A673 (cell line): Measurements from ENCODE around the gene C4A. TPM values are rescaled to one million over a fixed set of nuclear protein-coding genes. Genes with fewer than 3 reads are reported as not detected.
"Not testable (repeated sequence)": the region's sequence is repeated elsewhere in the genome, so short reads cannot be mapped to it uniquely, and the experiment has no call there.

Experiments
- BruUV-seq: library from RNA; stranded (reverse); fragments of 400-500 nt; replicated peaks from 2 replicates; lab custom pipeline; 2021; lab: Mats Ljungman, UMichigan
- CTCF ChIA-PET: fragments of 300-600 bp; sonication (Branson Sonifier 250); formaldehyde crosslinking; loops from one replicate; lab custom pipeline; 2022; ENCODE audit warnings: antibody characterized with exemption; lab: Charles Lee
- POLR2A ChIA-PET: fragments of 300-600 bp; sonication (Branson Sonifier 250); formaldehyde crosslinking; loops from one replicate; lab custom pipeline; 2022; ENCODE audit warnings: antibody characterized with exemption; ENCODE audit not compliant: low non-redundant PET; lab: Charles Lee
- DNase-seq: peaks from one replicate; pipeline ENCODE4 v3.0.0-alpha.2; 2015; ENCODE audit warnings: low spot score
- H3K27ac ChIP-seq: fragments of 200-600 bp; sonication (generic); 2 replicates; pipeline ENCODE4 v1.5.1; 2016; ENCODE audit warnings: mixed run types, low read depth, mild to moderate bottlenecking, mixed read lengths, antibody characterized with exemption, low read length; ENCODE audit not compliant: poor library complexity, severe bottlenecking
- H3K27me3 ChIP-seq: fragments of 200-600 bp; sonication (generic); replicated peaks from 2 replicates; pipeline ENCODE4 v1.6.1; 2017; ENCODE audit warnings: mixed run types, low read depth, mild to moderate bottlenecking, mixed read lengths, antibody characterized with exemption, low read length; ENCODE audit not compliant: insufficient read depth, poor library complexity
- H3K36me3 ChIP-seq: fragments of 200-600 bp; sonication (generic); 2 replicates; pipeline ENCODE4 v1.6.1; 2016; ENCODE audit warnings: mixed run types, mild to moderate bottlenecking, mixed read lengths, antibody characterized with exemption, low read length; ENCODE audit not compliant: insufficient read depth, poor library complexity, severe bottlenecking
- H3K4me1 ChIP-seq: fragments of 200-600 bp; sonication (generic); 2 replicates; pipeline ENCODE4 v1.6.1; 2017; ENCODE audit warnings: mixed run types, mild to moderate bottlenecking, mixed read lengths, antibody characterized with exemption, low read length; ENCODE audit not compliant: insufficient read depth, poor library complexity, severe bottlenecking
- H3K4me3 ChIP-seq: fragments of 200-600 bp; sonication (generic); 2 replicates; pipeline ENCODE4 v1.5.1; 2016; ENCODE audit warnings: low read depth, mixed run types, mild to moderate bottlenecking, mixed read lengths, low read length; ENCODE audit not compliant: poor library complexity, severe bottlenecking
- H3K9me3 ChIP-seq: fragments of 200-600 bp; sonication (generic); 2 replicates; pipeline ENCODE4 v1.6.1; 2016; ENCODE audit warnings: mixed run types, low read depth, mild to moderate bottlenecking, mixed read lengths, antibody characterized with exemption, low read length; ENCODE audit not compliant: poor library complexity, severe bottlenecking
- intact Hi-C: fragments of 100-400 bp; cut with micrococcal nuclease; formaldehyde crosslinking; loops from one replicate; pipeline ENCODE4 v1.10.0; 2022; ENCODE audit not compliant: unreplicated experiment
- total RNA-seq: library from RNA; stranded (reverse); gene quantifications from 2 replicates; pipeline ENCODE4 v1.2.3, GENCODE V29; 2021

C4A gene
- total RNA-seq, 1 experiment from 2014 or later = 4.6 TPM

DNA sequence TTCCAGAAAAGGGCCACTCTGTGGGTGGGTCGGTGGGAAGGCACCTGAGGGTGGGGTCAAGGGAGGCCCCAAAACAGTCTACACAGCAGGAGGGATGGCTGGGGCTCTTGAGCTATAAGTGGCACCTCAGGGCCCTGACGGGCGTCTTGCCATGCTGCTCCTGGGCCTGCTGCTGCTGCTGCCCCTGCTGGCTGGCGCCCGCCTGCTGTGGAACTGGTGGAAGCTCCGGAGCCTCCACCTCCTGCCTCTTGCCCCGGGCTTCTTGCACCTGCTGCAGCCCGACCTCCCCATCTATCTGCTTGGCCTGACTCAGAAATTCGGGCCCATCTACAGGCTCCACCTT lies 23.7 kb downstream of the C4A start:
- H3K27ac ChIP-seq, H3K4me3 ChIP-seq, H3K36me3 ChIP-seq, H3K9me3 ChIP-seq, CTCF ChIA-PET, POLR2A ChIA-PET, BruUV-seq, intact Hi-C loops, H3K4me1 ChIP-seq, DNase-seq, H3K27me3 ChIP-seq: not testable (repeated sequence)

DNA sequence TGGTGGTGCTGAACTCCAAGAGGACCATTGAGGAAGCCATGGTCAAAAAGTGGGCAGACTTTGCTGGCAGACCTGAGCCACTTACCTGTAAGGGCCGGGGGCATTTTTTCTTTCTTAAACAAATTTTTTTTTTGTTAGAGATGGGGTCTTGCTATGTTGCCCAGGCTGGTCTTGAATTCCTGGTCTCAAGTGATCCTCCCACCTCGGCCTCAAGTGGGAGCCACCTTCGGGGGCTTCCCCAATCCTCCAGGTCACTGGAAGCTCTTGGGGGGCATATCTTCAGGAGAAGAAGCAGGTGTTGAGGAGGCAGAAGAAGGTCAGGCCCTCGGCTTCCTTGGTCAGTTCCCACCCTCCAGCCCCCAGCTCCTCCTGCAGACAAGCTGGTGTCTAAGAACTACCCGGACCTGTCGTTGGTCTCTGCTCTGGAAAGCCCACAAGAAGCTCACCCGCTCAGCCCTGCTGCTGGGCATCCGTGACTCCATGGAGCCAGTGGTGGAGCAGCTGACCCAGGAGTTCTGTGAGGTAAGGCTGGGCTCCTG lies 24.2 kb downstream of the C4A start:
- H3K4me3 ChIP-seq, H3K36me3 ChIP-seq, H3K4me1 ChIP-seq, H3K27me3 ChIP-seq, POLR2A ChIA-PET, BruUV-seq, DNase-seq, CTCF ChIA-PET, H3K27ac ChIP-seq, intact Hi-C loops, H3K9me3 ChIP-seq: not testable (repeated sequence)

DNA sequence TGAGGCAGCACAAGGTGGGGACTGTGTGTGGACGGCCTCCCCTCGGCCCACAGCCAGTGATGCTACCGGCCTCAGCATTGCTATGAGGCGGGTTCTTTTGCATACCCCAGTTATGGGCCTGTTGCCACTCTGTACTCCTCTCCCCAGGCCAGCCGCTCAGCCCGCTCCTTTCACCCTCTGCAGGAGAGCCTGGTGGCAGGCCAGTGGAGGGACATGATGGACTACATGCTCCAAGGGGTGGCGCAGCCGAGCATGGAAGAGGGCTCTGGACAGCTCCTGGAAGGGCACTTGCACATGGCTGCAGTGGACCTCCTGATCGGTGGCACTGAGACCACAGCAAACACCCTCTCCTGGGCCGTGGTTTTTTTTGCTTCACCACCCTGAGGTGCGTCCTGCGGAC lies 25.2 kb downstream of the C4A start:
- H3K27me3 ChIP-seq, H3K9me3 ChIP-seq, BruUV-seq, intact Hi-C loops, CTCF ChIA-PET, H3K27ac ChIP-seq, DNase-seq, H3K36me3 ChIP-seq, POLR2A ChIA-PET, H3K4me1 ChIP-seq, H3K4me3 ChIP-seq: not testable (repeated sequence)

DNA sequence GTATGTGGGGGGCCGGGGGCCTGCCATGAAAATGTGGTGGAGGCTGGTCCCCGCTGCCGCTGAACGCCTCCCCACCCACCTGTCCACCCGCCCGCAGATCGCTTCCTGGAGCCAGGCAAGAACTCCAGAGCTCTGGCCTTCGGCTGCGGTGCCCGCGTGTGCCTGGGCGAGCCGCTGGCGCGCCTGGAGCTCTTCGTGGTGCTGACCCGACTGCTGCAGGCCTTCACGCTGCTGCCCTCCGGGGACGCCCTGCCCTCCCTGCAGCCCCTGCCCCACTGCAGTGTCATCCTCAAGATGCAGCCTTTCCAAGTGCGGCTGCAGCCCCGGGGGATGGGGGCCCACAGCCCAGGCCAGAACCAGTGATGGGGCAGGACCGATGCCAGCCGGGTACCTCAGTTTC lies 26.2 kb downstream of the C4A start:
- H3K4me1 ChIP-seq, H3K36me3 ChIP-seq, H3K9me3 ChIP-seq, BruUV-seq, POLR2A ChIA-PET, DNase-seq, H3K27ac ChIP-seq, H3K4me3 ChIP-seq, CTCF ChIA-PET, H3K27me3 ChIP-seq, intact Hi-C loops: not testable (repeated sequence)

DNA sequence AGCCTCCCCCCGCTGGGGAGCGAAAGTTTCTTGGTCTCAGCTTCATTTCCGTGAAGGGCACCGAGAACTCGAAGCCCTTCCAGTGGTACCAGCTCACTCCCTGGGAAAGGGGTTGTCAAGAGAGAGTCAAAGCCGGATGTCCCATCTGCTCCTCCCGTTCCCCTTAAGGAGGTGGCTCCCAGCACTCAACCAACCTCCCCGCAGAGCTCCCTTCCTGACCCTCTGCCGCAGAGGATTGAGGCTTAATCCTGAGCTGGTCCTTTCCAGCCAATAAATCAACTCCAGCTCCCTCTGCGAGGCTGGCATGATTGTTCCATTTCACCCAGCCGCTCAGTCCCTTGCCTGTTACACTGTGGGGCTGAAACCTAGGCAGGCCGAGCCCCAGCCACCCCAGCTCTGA lies 26.8 kb downstream of the C4A start:
- POLR2A ChIA-PET, BruUV-seq: not testable (repeated sequence)

DNA sequence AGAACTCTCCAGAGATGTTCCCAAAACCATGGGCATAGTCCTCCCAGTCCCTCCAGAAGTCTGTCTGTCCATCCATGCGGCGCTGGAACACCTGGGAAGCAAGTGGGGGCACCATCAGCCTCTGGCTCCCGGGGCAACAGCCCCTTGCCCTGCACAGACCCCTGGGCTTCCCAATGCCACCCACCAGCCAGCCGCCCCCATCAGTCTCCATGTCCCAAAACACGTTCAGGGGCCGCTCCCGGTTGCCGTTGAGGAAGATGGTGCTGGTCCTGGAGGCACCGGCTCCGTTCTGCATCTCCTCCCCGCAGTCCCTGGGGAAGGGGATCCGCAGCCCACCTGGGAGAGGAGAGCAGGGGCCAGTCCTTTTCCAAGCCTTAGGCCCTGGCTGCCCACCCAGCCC lies 27.7 kb downstream of the C4A start:
- CTCF ChIA-PET, H3K27ac ChIP-seq, BruUV-seq, POLR2A ChIA-PET, H3K36me3 ChIP-seq, H3K4me1 ChIP-seq, DNase-seq, intact Hi-C loops, H3K4me3 ChIP-seq, H3K27me3 ChIP-seq, H3K9me3 ChIP-seq: not testable (repeated sequence)

More for the DNA sequence above, 26.8 kb downstream of the C4A start:
- H3K4me1 ChIP-seq, H3K9me3 ChIP-seq, H3K4me3 ChIP-seq, intact Hi-C loops, H3K36me3 ChIP-seq, H3K27ac ChIP-seq, CTCF ChIA-PET, H3K27me3 ChIP-seq: not testable (repeated sequence)
- peak; percentile 53 for DNase-seq

DNA sequence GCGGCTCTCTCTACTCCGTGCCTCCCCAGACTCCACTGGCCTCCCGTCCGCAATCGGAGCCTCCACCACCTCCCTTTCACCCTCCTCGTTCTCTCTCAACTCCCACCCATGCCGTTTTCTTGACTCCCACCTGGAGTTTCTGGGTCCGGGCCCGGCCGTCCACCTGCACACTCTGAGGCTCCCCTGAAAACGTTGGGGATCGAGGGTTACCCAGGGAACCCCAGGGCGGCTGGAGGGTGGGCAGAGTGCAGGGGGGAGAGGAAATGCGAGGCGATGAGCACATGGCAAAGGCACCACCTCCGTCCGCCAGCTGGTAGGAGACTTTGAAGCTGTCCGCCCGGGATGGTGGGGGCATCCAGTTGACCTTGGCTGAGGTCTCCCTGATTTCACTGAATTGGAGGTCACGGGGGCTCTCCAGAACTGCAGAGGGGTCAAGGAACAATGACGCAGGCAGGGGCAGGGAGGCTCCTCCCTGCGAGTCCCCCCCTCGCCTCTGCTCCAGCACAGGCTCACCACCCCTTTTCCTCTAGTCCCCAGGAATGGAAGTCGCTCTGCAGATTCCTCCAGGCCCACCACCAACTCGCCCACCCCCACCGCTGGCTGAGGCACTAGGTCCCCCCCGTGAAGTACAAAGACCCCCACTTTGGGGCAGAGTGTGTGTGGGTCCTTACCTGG lies 29.1 kb downstream of the C4A start:
- H3K27me3 ChIP-seq, CTCF ChIA-PET, H3K36me3 ChIP-seq, POLR2A ChIA-PET, H3K4me3 ChIP-seq, DNase-seq, BruUV-seq, H3K9me3 ChIP-seq, H3K27ac ChIP-seq, intact Hi-C loops, H3K4me1 ChIP-seq: not testable (repeated sequence)
